OCI-LY3 (cell line): Measurements from ENCODE around the gene CAMK2G.

ENCODE experiments used
- EZH2phosphoT487 ChIP-seq: fragments of 200-600 bp; shearing (Covaris generic); IDR thresholded peaks from 2 replicates; pipeline ENCODE4 v1.6.1; 2018; ENCODE audit warnings: antibody characterized with exemption, mixed run types, low read depth
- TF ChIP-seq, protein P1 (sequence below): fragments of 200-600, 300-600 bp; sonication (generic); IDR thresholded peaks from 2 replicates; pipeline ENCODE4 v1.5.1; 2014; ENCODE audit warnings: antibody characterized with exemption, low read length, low read depth

DNA sequence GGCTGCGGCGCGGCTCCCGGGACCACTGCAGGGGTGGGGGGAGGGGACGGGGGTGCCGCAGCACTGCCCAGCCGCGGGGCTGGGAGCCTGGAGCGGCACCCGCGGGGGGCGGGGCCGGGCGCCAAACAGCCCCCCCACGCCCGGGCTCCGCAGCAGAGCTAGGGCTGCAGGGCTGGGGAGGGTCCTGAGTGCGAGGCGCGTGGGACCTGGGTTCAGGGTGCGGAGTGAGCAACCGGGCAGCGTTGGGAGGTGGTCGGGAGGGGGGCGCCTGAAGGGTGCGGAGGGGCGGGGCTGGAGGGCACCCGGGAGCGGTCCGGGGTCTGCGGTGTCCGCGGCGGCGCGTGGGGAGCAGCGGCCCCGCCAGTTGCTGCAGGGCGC, 528 bp downstream of the CAMK2G start:
- TF ChIP-seq, protein P1, sequence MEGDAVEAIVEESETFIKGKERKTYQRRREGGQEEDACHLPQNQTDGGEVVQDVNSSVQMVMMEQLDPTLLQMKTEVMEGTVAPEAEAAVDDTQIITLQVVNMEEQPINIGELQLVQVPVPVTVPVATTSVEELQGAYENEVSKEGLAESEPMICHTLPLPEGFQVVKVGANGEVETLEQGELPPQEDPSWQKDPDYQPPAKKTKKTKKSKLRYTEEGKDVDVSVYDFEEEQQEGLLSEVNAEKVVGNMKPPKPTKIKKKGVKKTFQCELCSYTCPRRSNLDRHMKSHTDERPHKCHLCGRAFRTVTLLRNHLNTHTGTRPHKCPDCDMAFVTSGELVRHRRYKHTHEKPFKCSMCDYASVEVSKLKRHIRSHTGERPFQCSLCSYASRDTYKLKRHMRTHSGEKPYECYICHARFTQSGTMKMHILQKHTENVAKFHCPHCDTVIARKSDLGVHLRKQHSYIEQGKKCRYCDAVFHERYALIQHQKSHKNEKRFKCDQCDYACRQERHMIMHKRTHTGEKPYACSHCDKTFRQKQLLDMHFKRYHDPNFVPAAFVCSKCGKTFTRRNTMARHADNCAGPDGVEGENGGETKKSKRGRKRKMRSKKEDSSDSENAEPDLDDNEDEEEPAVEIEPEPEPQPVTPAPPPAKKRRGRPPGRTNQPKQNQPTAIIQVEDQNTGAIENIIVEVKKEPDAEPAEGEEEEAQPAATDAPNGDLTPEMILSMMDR, result no peak
- TF ChIP-seq EZH2phosphoT487, result no peak
